Endothelial cell of umbilical vein (primary cell): ENCODE data around the gene B3GNT9. TPM values are rescaled to one million over a fixed set of nuclear protein-coding genes. Genes with fewer than 3 reads are reported as not detected.

Experiments used
- BruUV-seq: library from RNA; stranded (reverse); fragments of 400-500 nt; replicated peaks from 2 replicates; lab custom pipeline; 2021; lab: Mats Ljungman, UMichigan
- CTCF ChIA-PET: fragments of 300-600, 350-600 bp; sonication (Branson Sonifier 250); formaldehyde crosslinking; loops from one replicate; lab custom pipeline; 2021; ENCODE audit warnings: antibody characterized with exemption, inconsistent platforms; lab: Charles Lee
- POLR2A ChIA-PET: fragments of 300-600, 350-600 bp; sonication (Branson Sonifier 250); formaldehyde crosslinking; loops from one replicate; lab custom pipeline; 2021; ENCODE audit warnings: antibody characterized with exemption, inconsistent platforms; lab: Charles Lee
- DNase-seq: peaks from one replicate; pipeline ENCODE4 v3.0.0-alpha.2; 2011; ENCODE audit warnings: low read depth, low spot score
- FAIRE-seq: peaks from 2 replicates; lab custom pipeline; 2011; peaks lifted over from hg19 to GRCh38; lab: Jason Lieb, UNC
- H2AFZ ChIP-seq: 2 replicates; pipeline ENCODE4 v1.6.0; 2012; ENCODE audit warnings: low read depth, low read length, control low read depth, inconsistent platforms
- H3K27ac ChIP-seq: 2 replicates; pipeline ENCODE4 v1.5.1; 2011; ENCODE audit warnings: low read depth, mild to moderate bottlenecking, control low read depth, low read length, moderate library complexity; ENCODE audit not compliant: insufficient read depth
- H3K27me3 ChIP-seq, 2 experiments: 2 replicates each; pipeline versions ENCODE4 v1.6.0 to v1.6.1; 2011; ENCODE audit warnings: low read length in 2 of 2, mixed read lengths in 1 of 2; ENCODE audit not compliant: control insufficient read depth in 2 of 2, insufficient read depth in 2 of 2
- H3K36me3 ChIP-seq, 2 experiments: 2 replicates in 1 of 2; 3 replicates in 1 of 2; pipeline ENCODE4 v1.5.1; 2011; ENCODE audit warnings: low read length in 2 of 2, mild to moderate bottlenecking in 1 of 2, moderate library complexity in 1 of 2; ENCODE audit not compliant: control insufficient read depth in 2 of 2, insufficient read depth in 2 of 2; ENCODE audit errors: extremely low read depth in 1 of 2
- H3K4me1 ChIP-seq: 3 replicates; pipeline ENCODE4 v1.5.1; 2011; ENCODE audit warnings: mild to moderate bottlenecking, low read length; ENCODE audit not compliant: control insufficient read depth, insufficient read depth; ENCODE audit errors: extremely low read depth
- H3K4me2 ChIP-seq: 2 replicates; pipeline ENCODE4 v1.6.1; 2011; ENCODE audit warnings: low read length, control low read depth, mixed read lengths; ENCODE audit not compliant: insufficient read depth
- H3K4me3 ChIP-seq, 3 experiments: fragments of 200-600 bp in 1 of 3; sonication (generic), shearing (Covaris generic) in 1 of 3; replicated peaks in 1 of 3; 2 replicates each; pipeline ENCODE4 v1.5.1; 2011 to 2016; ENCODE audit warnings: control low read depth in 3 of 3, low read length in 3 of 3, mild to moderate bottlenecking in 2 of 3, inconsistent platforms in 1 of 3, low read depth in 1 of 3, moderate library complexity in 1 of 3; ENCODE audit not compliant: insufficient read depth in 1 of 3
- H3K79me2 ChIP-seq: 2 replicates; pipeline ENCODE4 v1.6.0; 2012; ENCODE audit warnings: low read length, inconsistent platforms; ENCODE audit not compliant: control insufficient read depth, insufficient read depth
- H3K9ac ChIP-seq: replicated peaks from 2 replicates; pipeline ENCODE3; 2011; ENCODE audit warnings: low read length, control low read depth; ENCODE audit not compliant: insufficient read depth; ENCODE audit errors: extremely low read depth
- H3K9me1 ChIP-seq: replicated peaks from 3 replicates; pipeline ENCODE4 v1.6.0; 2011; ENCODE audit warnings: mild to moderate bottlenecking, low read length; ENCODE audit not compliant: control insufficient read depth, insufficient read depth; ENCODE audit errors: extremely low read depth
- H3K9me3 ChIP-seq: replicated peaks from 2 replicates; pipeline ENCODE4 v1.5.1; 2012; ENCODE audit warnings: low read length, inconsistent platforms; ENCODE audit not compliant: control insufficient read depth, insufficient read depth
- H4K20me1 ChIP-seq: replicated peaks from 2 replicates; pipeline ENCODE3; 2011; ENCODE audit warnings: mild to moderate bottlenecking, low read length; ENCODE audit not compliant: control insufficient read depth, insufficient read depth; ENCODE audit errors: extremely low read depth
- EZH2 ChIP-seq: IDR thresholded peaks from 2 replicates; pipeline ENCODE4 v1.6.1; 2012; ENCODE audit warnings: borderline replicate concordance, low read depth, mild to moderate bottlenecking, moderate library complexity, low read length, inconsistent platforms; ENCODE audit not compliant: severe bottlenecking
- FOS ChIP-seq: IDR thresholded peaks from 2 replicates; pipeline ENCODE4 v1.6.1; 2011; ENCODE audit warnings: mild to moderate bottlenecking, low read length, moderate library complexity, borderline replicate concordance; ENCODE audit not compliant: insufficient read depth
- GATA2 ChIP-seq: IDR thresholded peaks from 2 replicates; pipeline ENCODE4 v1.7.0; 2011; ENCODE audit warnings: low read depth, mild to moderate bottlenecking, moderate library complexity, mixed read lengths, low read length; ENCODE audit not compliant: insufficient read length, insufficient read depth
- JUN ChIP-seq: IDR thresholded peaks from 2 replicates; pipeline ENCODE4 v1.6.1; 2011; ENCODE audit warnings: borderline replicate concordance, low read depth; ENCODE audit not compliant: insufficient read length, insufficient read depth
- MYC ChIP-seq: IDR thresholded peaks from one replicate; pipeline ENCODE4 v1.6.1; 2011; ENCODE audit warnings: mild to moderate bottlenecking, low read depth, low read length
- POLR2A ChIP-seq: IDR thresholded peaks from 2 replicates; pipeline ENCODE4 v1.6.1; 2012; ENCODE audit warnings: low read depth, mild to moderate bottlenecking, control low read depth, low read length
- dilution Hi-C: fragments of 300-500 bp; cut with MboI; formaldehyde crosslinking; loops from one replicate; pipeline ENCODE4 v1.15.0; 2019; ENCODE audit warnings: low sequenced_read_pairs; ENCODE audit not compliant: extremely low pct_ligation_motif_present
- intact Hi-C: fragments of 100-400 bp; cut with micrococcal nuclease; formaldehyde crosslinking; loops from one replicate; pipeline ENCODE4 v1.10.0; 2022
- polyA plus RNA-seq, 4 experiments: library from polyadenylated mRNA; depleted of rRNA in 3 of 4; stranded (reverse) in 3 of 4; unstranded in 1 of 4; fragments of >200 nt; gene quantifications; 2 replicates each; pipeline versions ENCODE4 v1.2.1 to v1.2.3, GENCODE V29; 2011 to 2012; ENCODE audit warnings: missing spikeins in 1 of 4
- total RNA-seq: library from RNA; stranded (reverse); gene quantifications from 2 replicates; pipeline ENCODE4 v1.2.3, GENCODE V29; 2021
- TF ChIP-seq, protein P1 (sequence below), 2 donors: IDR thresholded peaks; 1 replicate in 1 of 2; 2 replicates in 1 of 2; pipeline ENCODE4 v1.5.1; 2011; ENCODE audit warnings: low read length in 2 of 2, mild to moderate bottlenecking in 2 of 2, moderate library complexity in 2 of 2, control low read depth in 1 of 2, inconsistent platforms in 1 of 2, low read depth in 1 of 2; ENCODE audit not compliant: insufficient read depth in 1 of 2; ENCODE audit errors: extremely low read depth in 1 of 2
- TF ChIP-seq, protein P2 (sequence below): IDR thresholded peaks from 2 replicates; pipeline ENCODE4 v1.6.1; 2011; ENCODE audit not compliant: insufficient read depth, insufficient read length

Gene B3GNT9
- total and polyA plus RNA-seq, 2 donors (not counting 3 experiments of a cell fraction or from before 2014, with no cell fraction given): 4.0 to 6.4 TPM

DNA sequence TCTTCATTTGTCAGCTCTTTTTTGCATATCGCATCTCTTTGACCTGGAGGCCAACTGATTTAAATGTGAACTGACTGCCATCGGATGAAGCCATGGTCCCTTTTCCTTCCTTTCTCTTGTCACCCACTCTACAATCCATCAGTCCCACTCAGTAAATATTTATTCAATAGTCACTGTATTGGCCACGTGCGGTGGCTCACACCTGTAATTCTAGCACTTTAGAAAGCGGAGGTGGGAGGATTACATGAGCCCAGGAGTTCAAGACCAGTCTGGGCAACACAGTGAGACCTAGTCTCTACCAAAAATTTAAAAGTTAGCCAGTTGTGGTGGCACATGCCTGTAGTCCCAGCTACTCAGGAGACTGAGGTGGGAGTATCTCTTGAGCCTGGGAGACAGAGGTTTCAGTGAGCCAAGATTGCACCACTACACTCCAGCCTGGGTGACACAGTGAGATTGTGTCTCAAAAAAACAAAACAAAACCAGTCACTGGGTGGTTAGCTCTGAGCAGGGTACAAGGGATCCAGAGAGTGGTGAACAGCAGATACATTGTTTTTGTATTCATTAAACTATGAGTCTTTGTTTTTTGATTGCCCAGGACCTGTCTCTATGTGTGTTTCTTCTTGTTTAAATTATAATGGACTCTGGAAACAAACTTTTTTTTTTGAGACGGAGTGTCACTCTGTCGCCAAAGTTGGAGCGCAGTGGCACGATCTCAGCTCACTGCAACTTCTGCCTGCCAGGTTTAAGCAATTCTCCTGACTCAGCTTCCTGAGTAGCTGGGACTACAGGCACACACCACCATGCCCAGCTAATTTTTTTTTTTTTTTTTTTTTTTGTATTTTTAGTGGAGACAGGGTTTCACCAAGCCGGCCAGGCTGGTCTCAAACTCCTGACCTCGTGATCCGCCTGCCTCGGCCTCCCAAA is 34.1 kb downstream of the B3GNT9 start:
- ChIA-PET POLR2A (interaction anchor here (0.6 kb wide), 1 partner anchor 11 kb away, joined by 5 read pairs; no protein-coding TSS in a partner anchor), CTCF (interaction anchor here (0.7 to 4.1 kb wide), 10 partner anchors 11 to 227 kb away, joined by 3 to 20 read pairs (median 4); no protein-coding TSS in a partner anchor)
- H3K4me2 ChIP-seq: no peak overlapping the region
- H2AFZ ChIP-seq: no peak overlapping the region
- FAIRE-seq: peak; percentile 49
- dilution Hi-C loops: no loop called here
- no peak for TF ChIP-seq FOS
- TF ChIP-seq, protein P1, sequence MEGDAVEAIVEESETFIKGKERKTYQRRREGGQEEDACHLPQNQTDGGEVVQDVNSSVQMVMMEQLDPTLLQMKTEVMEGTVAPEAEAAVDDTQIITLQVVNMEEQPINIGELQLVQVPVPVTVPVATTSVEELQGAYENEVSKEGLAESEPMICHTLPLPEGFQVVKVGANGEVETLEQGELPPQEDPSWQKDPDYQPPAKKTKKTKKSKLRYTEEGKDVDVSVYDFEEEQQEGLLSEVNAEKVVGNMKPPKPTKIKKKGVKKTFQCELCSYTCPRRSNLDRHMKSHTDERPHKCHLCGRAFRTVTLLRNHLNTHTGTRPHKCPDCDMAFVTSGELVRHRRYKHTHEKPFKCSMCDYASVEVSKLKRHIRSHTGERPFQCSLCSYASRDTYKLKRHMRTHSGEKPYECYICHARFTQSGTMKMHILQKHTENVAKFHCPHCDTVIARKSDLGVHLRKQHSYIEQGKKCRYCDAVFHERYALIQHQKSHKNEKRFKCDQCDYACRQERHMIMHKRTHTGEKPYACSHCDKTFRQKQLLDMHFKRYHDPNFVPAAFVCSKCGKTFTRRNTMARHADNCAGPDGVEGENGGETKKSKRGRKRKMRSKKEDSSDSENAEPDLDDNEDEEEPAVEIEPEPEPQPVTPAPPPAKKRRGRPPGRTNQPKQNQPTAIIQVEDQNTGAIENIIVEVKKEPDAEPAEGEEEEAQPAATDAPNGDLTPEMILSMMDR (IDR thresholded peaks at IDR 0.05; ENCODE audit: extremely low read depth in 1 of 2, insufficient read depth in 1 of 2, low read depth in 1 of 2, low read length in 2 of 2): no peak
- TF ChIP-seq MYC: no peak
- no peak for TF ChIP-seq GATA2
- TF ChIP-seq POLR2A: no peak
- TF ChIP-seq, protein P2, sequence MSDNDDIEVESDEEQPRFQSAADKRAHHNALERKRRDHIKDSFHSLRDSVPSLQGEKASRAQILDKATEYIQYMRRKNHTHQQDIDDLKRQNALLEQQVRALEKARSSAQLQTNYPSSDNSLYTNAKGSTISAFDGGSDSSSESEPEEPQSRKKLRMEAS: no peak
- no peak for TF ChIP-seq EZH2
- no peak for TF ChIP-seq JUN
- no peaks in the 10 kb centered on the region for H4K20me1 ChIP-seq
- no peaks in the 10 kb centered on the region for H3K27me3 ChIP-seq
- H3K4me1 ChIP-seq: no peaks in the 10 kb centered on the region
- no peak overlapping the region for H3K27ac ChIP-seq
- DNase-seq: peak; percentile 26
- no TSS peak for BruUV-seq
- intact Hi-C loops: no loop called here
- H3K4me3 ChIP-seq: no peak overlapping the region
- no peaks in the 10 kb centered on the region for H3K36me3 ChIP-seq
- peaks cover 26% of the 10 kb centered on the region for H3K79me2 ChIP-seq
- H3K9me3 ChIP-seq: no peaks in the 10 kb centered on the region
- no peaks in the 10 kb centered on the region for H3K9me1 ChIP-seq
- no peak overlapping the region for H3K9ac ChIP-seq
